Measurements from ENCODE around the gene EPS8L2. TPM values are rescaled to one million over a fixed set of nuclear protein-coding genes. Genes with fewer than 3 reads are reported as not detected.

Gene EPS8L2
- total and polyA plus RNA-seq, 10 of the 15 experiments (the other 5 are each of a cell fraction or from before 2014, with no cell fraction given): 0.76 to 20.0 (median 9.7) TPM

- no peaks in the 10 kb centered on the region for H3K27me3 ChIP-seq (replicated peaks in 1 of 2; ENCODE audit: control insufficient read depth in 2 of 2, insufficient read depth in 2 of 2, low read length in 1 of 2)
- FAIRE-seq (peak; percentile 49), DNase-seq (ENCODE audit: low read depth, low spot score) (no peak), ATAC-seq (peak; percentile 59)
- H4K20me1 ChIP-seq (ENCODE audit: control insufficient read depth, insufficient read depth): no peaks in the 10 kb centered on the region
- no peaks in the 10 kb centered on the region for H3K9me3 ChIP-seq (replicated peaks; ENCODE audit: control insufficient read depth, insufficient read depth, low read length)
- TSS peak; percentile 71 for BruUV-seq (replicated peaks)
- H3K4me1 ChIP-seq (ENCODE audit: control insufficient read depth, insufficient read depth, low read length): peaks cover 13% of the 10 kb centered on the region
- CTCF ChIA-PET: interaction anchor here (0.9 kb wide), 1 partner anchor 51 kb away, joined by 5 read pairs; no protein-coding TSS in a partner anchor
- RAD21 ChIA-PET (ENCODE audit: unreplicated experiment): interaction anchor here (0.9 to 1.7 kb wide), 3 partner anchors 19 to 161 kb away, joined by 3 to 6 read pairs (median 4); partner anchors contain the start of gene IRF7
- in situ Hi-C loops (cut with MboI) (no loop called here), intact Hi-C loops (cut with micrococcal nuclease; ENCODE audit: unreplicated experiment) (no loop called here)
- TF ChIP-seq LARP7 (IDR thresholded peaks at IDR 0.05) (0 out of 2 replicates have a peak, but pooled peaks have one; percentile 46), DPF2 (IDR thresholded peaks at IDR 0.05) (0 out of 2 replicates have a peak, but pooled peaks have one; percentile 15), ESRRA (IDR thresholded peaks at IDR 0.05; ENCODE audit: low read length) (0 out of 2 replicates have a peak, but pooled peaks have one; percentile 41), NR2F1 (conservative IDR thresholded peaks at IDR 0.05) (peak; percentile 54; the same call in 1 of the 2 replicates), SPI1 (IDR thresholded peaks at IDR 0.05; ENCODE audit: borderline replicate concordance, insufficient read depth, low read depth, low read length) (peak; percentile 63; the same call in 1 of the 2 replicates), BCL3 (IDR thresholded peaks at IDR 0.05; ENCODE audit: borderline replicate concordance, insufficient read depth, low read depth, low read length, poor library complexity, severe bottlenecking) (no peak), CTCF (IDR thresholded peaks at IDR 0.05 in 2 of 3, conservative IDR thresholded peaks at IDR 0.05 in 1 of 3; ENCODE audit: control insufficient read depth in 2 of 3, extremely low read depth in 1 of 3, insufficient read depth in 1 of 3, low read depth in 3 of 3, low read length in 3 of 3) (peak in 1 of 3 experiments; percentile 10; a peak in 1 of 6 replicates), MXI1 (IDR thresholded peaks at IDR 0.05; ENCODE audit: low read depth, low read length) (peak; percentile 55), POLR2A (IDR thresholded peaks at IDR 0.05; ENCODE audit: low read depth, low read length) (peak; percentile 71), POLR2AphosphoS5 (IDR thresholded peaks at IDR 0.05; ENCODE audit: low read length) (peak; percentile 40; the same call in 1 of the 2 replicates), ZZZ3 (IDR thresholded peaks at IDR 0.05; ENCODE audit: control insufficient read depth, insufficient read length, low read depth) (no peak), GATAD2B (conservative IDR thresholded peaks at IDR 0.05; ENCODE audit: low read depth) (0 out of 2 replicates have a peak, but pooled peaks have one; percentile 31), PML (IDR thresholded peaks at IDR 0.05; ENCODE audit: low read length) (no peak), KAT2A (conservative IDR thresholded peaks at IDR 0.05; ENCODE audit: control insufficient read depth, low read depth, low read length) (no peak)
- peaks cover 41% of the 10 kb centered on the region for H3K79me2 ChIP-seq (ENCODE audit: control insufficient read depth, insufficient read depth, low read length)
- H3K27ac ChIP-seq (ENCODE audit: control insufficient read depth, insufficient read depth): peak overlapping the region; percentile 78
- SMC1A ChIA-PET (ENCODE audit: uncharacterized antibody, unreplicated experiment): interaction anchor here (0.6 kb wide), 1 partner anchor 266 kb away, joined by 3 read pairs; no protein-coding TSS in a partner anchor
- peak overlapping the region; percentile 99 for H3K4me3 ChIP-seq
- POLR2A ChIA-PET: interaction anchor here (0.9 to 1.4 kb wide), 3 partner anchors 19 to 30 kb away, joined by 3 to 10 read pairs (median 3); partner anchors contain the start of gene TALDO1
- H2AFZ ChIP-seq (ENCODE audit: control insufficient read depth, low read depth, low read length): peak overlapping the region; percentile 84
- H3K4me2 ChIP-seq (ENCODE audit: control insufficient read depth, insufficient read depth): peak overlapping the region; percentile 92
- H3K9ac ChIP-seq (ENCODE audit: control insufficient read depth, insufficient read depth, low read length): peak overlapping the region; percentile 90
- peaks cover 0 to 11% of the 10 kb centered on the region in 2 experiments; a peak in 3 of 4 replicates for H3K36me3 ChIP-seq (ENCODE audit: control insufficient read depth in 2 of 2, insufficient read depth in 2 of 2, low read length in 1 of 2)
- 2% methylated on average over 40 of the region's 65 CpGs for WGBS (ENCODE audit: insufficient coverage, insufficient replicate concordance, low lambda C conversion rate, missing lambda C conversion rate)
Observed at GRCh38 chr11:776561-777287, 70.7 kb downstream of the EPS8L2 start.

Measured in GM12878 (cell line).